GM21619 (cell line): ENCODE measurements around the gene USP15.

Experiments
- ATAC-seq: cut with Tn5 transposase; IDR thresholded peaks from one replicate; pipeline ENCODE4 v1.9.1; 2021; ENCODE audit not compliant: unreplicated experiment

The USP15 gene

DNA sequence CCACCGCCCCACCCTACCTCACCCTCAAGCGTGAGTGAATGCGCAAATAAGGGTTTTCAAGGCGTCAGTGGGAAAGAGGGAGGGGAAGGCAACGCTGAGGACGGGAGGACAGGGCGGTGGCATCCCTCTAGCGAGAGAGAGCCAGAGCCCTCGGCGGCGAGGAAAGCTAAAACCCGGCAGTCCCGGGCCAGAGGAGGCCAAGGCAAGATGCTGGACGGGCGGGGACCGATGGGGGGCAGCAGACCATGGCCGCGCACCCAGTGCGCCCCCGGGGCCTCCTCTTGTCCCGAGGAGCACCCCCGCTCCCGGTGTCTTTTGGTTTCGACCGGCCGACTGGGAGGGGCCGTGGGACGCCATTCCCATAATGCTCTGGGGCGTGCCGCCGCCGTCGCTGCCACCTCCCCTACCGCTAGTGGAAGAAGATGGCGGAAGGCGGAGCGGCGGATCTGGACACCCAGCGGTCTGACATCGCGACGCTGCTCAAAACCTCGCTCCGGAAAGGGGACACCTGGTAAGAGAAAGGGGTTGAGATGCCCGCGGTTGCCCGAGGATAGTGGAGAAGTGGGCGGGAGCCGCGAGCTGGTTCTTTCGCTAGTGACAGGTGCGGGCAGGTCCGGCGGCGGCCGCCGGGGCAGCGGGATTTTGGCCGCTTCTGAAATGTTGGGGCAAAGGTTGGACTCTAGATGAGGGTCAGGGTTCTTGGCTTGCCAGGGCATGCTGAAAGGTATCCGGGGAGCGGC, at the start of gene USP15:
USP15 (plus strand) TSS at position 412 of the 740 bp plus-strand sequence; CDS start at position 423, 11 bp downstream.
- peak; percentile 72 for ATAC-seq

- peak; percentile 78 for ATAC-seq
These were observed 49.8 kb upstream of the USP15 start for GRCh38 chr12:62210422-62210821.

DNA sequence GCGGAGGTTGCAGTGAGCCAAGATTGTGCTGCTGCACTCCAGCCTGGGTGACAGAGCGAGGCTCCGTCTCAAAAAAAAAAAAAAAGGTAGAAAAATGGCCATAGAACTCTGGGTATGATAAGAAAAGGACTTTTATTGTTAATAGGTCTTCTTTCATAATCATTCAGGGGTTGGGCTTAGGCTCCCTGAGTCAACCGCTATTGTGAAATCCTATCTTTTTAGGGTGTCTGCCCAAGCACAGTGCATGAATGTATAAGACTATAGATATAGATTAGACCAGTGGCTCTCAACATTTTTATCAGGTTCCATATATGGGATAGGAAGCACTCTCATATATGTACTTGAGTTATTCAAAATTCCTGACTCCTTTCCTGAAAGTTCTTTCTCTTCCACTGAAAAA, 48.7 kb upstream of the USP15 start:
- ATAC-seq = no peak

- no peak for ATAC-seq
These were observed 45.4 kb upstream of the USP15 start for GRCh38 chr12:62214846-62215245.

GRCh38 chr12:62215506-62215905, 44.7 kb upstream of the USP15 start:
- no peak for ATAC-seq

- no peak for ATAC-seq
These were observed 42.6 kb upstream of the USP15 start for GRCh38 chr12:62217466-62218194.

DNA sequence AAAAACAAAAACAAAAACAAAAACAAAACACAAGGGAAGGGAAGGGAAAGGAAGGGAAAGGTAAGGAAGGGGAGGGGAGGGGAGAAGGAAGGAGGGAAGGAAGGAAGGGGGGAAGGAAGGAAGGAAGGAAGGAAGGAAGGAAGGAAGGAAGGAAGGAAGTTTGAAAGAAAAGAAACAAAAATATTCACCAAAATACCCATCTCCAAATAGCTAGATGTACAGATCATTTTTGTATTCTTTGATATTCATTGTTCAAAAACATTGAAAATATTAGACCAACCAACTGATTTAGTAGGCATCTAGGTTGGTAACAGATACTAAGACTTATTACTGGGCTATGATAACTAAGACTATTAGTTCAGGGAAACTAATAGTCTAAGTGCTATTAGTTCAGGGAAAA, 39.1 kb upstream of the USP15 start:
- ATAC-seq = no peak

GRCh38 chr12:62224601-62225000, 35.6 kb upstream of the USP15 start:
- ATAC-seq = no peak

DNA sequence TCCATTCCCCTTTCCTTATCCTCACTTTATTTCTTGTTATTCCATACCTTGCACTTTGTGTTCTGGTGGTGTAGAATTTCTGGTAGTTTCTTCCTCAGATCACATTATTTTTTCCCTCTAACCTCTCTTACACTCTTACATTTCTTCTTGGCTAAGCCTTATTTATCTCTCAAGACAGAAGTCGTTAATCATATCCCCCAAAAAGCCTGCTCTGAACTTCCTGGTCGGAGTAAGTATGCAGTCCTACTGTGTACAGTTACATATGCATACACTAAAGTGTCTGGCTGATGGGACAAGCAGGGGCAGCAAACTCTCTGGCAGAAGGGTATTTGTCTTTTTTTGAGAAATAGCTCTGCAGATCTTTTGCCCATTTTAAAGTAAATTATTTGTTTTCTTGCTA, 33.1 kb upstream of the USP15 start:
- ATAC-seq = no peak

GRCh38 chr12:62230652-62231051, 29.6 kb upstream of the USP15 start:
- no peak for ATAC-seq

DNA sequence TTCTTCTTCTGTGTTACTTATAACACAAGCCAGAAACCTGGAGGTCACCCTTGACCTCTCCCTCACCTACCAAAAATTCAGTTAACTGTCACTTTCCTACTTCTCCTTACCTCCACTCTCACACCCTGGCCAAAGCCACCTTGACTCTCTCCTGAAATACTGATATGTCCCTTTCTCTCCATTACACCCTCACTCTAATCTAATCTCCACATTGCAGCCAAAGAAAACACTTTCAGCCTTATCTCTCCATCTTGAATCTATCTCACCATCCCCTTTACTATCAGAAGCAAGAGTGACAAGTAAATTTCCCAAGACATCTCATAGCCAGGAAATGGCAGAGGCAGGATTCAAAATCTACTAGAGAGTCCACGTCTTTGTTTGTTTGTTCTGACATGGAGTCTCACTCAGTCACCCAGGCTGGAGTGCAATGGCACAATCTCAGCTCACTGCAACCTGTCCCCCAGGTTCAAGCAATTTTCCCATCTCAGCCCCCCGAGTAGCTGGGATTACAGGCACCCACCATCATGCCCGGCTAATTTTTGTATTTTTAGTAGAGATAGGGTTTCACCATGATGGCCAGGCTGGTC, 28.0 kb upstream of the USP15 start:
- no peak for ATAC-seq

DNA sequence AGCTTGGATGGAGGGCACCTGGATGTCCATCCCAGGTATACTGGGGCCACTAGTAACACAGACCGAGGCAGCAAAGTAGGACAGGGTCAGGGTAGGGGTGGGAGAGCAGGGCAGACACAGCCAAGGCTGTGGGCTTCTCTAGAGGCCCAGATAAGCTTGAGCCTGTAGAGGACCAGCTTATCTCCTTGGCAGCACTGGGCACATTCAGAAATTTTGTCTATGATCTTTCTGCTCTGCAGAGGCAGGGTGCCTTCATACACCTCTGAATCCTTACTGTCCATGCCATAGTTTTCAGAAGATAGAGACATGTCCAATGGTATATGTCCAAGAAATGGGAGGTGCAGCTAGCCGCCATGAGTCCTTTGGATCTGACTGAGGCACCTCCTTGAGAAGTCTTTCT, 26.4 kb upstream of the USP15 start:
- no peak for ATAC-seq

GRCh38 chr12:62239571-62239970, 20.6 kb upstream of the USP15 start:
- ATAC-seq = no peak

DNA sequence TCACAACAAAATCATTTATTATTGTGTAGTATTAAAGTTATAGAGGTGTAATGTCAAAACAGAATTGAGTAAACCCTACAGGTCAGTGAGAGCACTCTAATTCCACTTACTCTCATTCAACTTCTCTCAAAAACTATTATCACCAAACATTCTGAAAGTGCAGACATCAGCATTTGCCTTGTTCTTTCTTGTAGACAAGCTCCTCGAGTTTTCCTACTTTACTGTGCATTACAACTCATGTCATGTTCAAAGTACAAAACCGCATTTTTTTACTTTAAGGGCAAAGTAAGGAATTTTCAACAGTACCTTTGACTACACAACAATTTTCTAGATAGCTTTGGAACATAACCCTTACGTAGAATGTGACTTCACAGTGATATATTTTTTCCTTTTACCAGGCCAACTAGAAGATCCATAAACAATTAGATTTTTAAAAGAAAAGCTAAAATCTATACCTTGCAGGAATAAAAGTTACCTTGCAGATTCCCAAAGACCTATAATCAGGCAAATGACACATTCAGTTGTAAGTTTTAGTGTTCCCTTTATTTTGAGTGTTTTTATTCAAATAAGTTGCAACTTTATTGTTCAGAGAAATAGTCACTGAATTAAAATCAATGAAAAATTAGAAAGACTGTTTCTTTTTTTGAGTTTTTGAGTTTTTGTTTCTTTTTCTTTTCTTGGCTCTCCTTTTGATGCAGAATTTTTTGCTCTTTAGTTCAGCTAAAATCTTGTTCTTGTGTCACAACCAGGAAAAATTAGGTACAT, 12.7 kb upstream of the USP15 start:
- ATAC-seq = no peak

- no peak for ATAC-seq
These were observed 11.3 kb upstream of the USP15 start for GRCh38 chr12:62248873-62249272.

DNA sequence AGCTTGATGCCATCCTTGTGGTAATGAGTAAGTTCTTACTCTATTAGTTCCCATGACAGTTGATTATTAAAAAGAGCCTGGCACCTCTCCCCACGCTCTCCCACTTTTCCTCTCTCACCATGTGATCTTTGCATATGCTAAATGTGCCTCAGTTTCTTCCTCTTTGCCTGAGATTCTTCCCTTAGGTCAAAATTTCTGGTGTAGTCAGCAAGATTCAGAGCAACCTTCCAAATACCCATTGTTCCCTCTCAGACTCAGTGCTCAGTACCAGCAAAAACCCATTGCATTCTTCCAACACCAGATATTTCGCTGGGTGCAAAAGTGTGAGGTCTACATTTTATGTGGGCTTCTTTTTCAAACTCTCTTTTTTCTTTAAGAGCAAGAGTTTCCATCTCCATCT, 10.8 kb upstream of the USP15 start:
- ATAC-seq = no peak

DNA sequence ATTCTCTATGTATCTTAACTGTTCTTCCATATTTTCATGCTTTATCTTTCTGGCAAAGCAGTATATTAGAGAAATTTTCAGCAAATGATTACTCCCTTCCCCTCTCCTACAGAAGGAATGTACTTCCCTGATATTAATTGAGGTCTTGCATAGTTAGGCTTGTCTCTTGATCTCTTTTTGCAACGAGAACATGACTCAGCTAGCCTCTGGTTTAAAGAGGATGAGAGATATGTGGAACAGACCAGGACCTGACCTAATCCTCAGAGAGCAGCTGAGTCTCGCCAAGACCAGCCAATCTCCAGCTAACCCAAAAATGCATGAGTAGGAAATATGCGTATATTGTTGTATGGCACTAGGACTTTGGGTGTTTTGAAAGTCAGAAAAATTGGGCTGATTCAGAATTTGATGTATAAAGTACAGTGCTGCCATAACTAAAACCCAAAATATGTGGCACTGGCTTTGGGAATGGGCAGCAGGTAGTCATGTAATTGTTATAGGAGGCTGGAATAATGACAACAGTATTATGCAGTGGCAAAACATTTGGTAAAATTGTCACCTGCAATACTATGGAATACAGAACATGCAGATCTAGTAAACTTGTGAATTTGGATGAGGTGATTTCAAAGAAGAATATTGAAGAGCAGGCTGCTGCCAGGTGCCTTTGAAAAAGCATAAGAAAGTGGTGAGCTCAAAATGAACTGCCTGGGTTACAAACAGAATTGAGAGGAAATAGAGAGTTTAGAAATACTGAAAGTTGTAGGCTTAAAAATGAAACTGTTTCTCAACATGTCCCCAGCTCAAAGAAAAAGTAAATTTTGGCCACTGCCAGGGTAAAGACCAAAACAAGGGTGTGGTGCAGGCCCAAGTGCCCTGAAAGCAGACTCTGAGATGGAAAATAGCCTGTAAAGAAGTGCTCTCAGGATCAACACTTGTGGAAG, 9.3 kb upstream of the USP15 start:
- ATAC-seq = peak; percentile 94

DNA sequence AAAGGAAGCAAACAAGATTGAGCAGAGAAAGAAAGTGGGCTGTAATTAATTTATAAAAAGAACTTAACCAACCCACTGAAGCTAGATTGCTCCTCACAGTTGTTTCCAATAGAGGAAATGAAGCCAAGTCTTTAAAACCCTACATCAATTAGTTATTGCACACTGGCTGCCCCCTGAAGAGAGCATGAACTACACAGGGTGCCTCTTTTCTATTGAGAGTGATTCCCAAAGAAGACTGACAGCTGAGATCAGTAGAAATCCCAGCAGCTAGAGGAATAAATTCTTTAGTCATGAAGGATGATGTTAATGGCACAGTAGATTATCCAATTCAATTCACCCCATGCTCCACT, 8.6 kb upstream of the USP15 start:
- ATAC-seq = peak; percentile 26

GRCh38 chr12:62252576-62252975, 7.6 kb upstream of the USP15 start:
- ATAC-seq = no peak

DNA sequence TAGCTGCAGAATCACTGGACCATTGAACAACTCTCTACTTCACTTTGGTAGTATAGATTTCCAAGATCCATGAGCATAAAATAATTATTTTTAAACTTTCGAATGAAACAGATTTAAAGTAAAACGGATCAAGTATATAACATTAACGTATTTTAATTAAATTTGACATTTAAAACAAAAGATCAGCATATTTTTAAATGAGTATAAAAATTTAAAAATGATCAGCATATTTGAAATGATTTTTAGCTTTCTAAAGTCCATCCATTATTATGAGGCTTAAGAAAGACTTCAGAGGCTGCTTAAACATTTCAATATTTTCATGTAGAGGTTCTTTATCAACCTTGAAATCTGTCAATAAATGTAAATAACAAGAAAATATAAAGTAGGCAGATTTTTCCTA, 5.2 kb upstream of the USP15 start:
- ATAC-seq = no peak
